Measurements from ENCODE around the gene TADA1. TPM values are rescaled to one million over a fixed set of nuclear protein-coding genes. Genes with fewer than 3 reads are reported as not detected.

Gene TADA1
- total RNA-seq, 1 donor from 2014 or later = 16.3 TPM

Other genes with a start within 250 kb of the TADA1 start
- gene POGK, start 36.8 kb downstream of the TADA1 start, total RNA-seq = 40.5 and 42.3 TPM in 2 replicates
- 8.5 and 13.6 TPM in 2 replicates for gene ILDR2, start 99.3 kb upstream of the TADA1 start, total RNA-seq
- not detected in 2 replicates for gene MAEL, start 113.0 kb upstream of the TADA1 start, total RNA-seq
- 3.8 and 3.9 TPM in 2 replicates for gene GPA33, start 214.1 kb upstream of the TADA1 start, total RNA-seq
- gene STYXL2, start 217.8 kb upstream of the TADA1 start, total RNA-seq = not detected in 2 replicates

Data from T-helper 2 cell treated with Interferon-gamma antibody and Interleukin-4, amounts not matched to agents 100 ng/mL and 5 ng/mL, for 36 hours (primary cell).